CD4-positive, alpha-beta T cell treated with Interleukin-6 for 4 hours (primary cell): ENCODE measurements around the gene ALK.
"Not testable (repeated sequence)": the region's sequence is repeated elsewhere in the genome, so short reads cannot be mapped to it uniquely, and the experiment has no call there.

Source experiments
- DNase-seq: peaks from one replicate; pipeline ENCODE4 v3.0.0-alpha.2; 2020; ENCODE audit warnings: mixed read lengths

The ALK gene

DNA sequence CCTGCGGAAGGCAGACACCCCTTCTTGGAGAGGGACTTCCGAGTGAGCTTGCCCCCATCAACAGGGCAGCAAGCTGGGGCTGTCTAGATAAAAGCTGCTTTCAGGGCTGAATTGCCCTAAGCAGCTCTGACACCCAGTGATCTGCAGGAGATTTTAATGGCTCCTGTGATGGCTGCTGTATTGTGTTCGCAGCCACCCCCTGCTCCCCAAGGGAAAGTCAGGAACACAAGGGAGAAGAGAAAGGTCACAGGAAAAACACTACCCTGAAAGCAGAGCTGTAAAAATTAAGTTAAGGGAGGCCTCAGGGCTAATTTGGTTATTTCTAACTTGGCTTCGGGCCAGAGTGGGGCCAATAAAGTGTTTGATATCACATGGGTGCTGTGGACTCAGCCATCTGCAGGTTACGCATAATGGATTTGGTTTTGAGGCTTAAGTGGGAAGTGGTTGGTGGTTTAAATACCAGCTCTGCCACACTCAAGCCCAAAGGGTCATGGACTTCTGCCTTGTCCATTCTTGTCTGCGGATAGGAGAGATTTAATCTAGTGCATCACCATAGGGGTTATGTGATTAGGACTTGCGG lies 658.6 kb downstream of the ALK start:
- DNase-seq, result no peak

GRCh38 chr2:29261003-29261402 lies 660.4 kb downstream of the ALK start:
- no peak for DNase-seq

DNA sequence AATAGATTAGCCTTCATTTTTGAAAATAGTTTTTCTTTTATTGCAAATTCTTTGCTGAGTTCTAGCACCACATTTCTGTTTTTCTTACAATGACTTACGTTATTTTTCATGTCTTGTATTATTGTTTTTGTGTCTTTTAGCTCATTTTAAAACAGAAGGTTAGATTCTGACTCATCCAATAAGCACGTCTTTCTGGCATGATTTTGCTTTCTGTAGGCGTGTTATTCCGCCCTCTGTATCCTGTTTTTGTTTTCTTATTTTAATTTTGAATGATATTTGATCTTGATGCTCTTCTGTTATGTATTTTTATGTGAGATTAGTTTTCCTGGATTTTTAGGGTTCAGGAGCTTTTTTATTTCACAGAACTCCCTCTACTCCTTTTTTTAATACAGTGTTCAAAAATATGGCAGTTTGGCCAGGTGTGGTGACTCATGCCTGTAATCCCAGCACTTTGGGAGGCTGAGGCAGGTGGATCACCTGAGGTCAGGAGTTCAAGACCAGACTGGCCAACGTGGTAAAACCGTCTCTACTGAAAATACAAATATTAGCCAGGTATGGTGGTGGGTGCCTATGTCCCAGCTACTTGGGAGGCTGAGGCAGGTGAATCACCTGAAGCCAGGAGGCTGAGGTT lies 661.1 kb downstream of the ALK start:
- DNase-seq, result no peak

- no peak for DNase-seq
Observed at GRCh38 chr2:29259221-29259620, 662.2 kb downstream of the ALK start.

GRCh38 chr2:29255004-29255403 lies 666.4 kb downstream of the ALK start:
- no peak for DNase-seq

GRCh38 chr2:29253495-29254275 lies 667.7 kb downstream of the ALK start:
- not testable (repeated sequence) for DNase-seq

GRCh38 chr2:29253026-29253425 lies 668.4 kb downstream of the ALK start:
- DNase-seq, result no peak

DNA sequence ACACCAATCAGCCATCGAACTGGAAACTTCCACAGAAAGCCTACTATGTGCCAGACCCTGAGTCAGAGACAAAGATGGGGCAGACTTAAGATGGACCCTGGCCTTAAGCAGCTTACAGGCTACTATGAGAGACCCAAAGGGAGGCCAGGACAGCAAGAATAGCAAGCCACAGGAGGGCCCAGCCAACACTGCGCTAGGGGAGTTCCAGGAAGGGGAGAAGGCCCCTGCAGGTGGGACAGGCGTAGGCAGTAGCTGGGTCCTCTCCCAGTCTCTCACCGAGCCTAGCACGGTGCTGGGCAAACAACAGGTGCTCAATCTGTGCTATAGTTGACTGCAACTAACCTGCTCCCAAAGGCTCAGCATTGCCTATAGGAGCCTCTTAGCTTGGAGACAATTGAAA lies 670.0 kb downstream of the ALK start:
- no peak for DNase-seq

DNA sequence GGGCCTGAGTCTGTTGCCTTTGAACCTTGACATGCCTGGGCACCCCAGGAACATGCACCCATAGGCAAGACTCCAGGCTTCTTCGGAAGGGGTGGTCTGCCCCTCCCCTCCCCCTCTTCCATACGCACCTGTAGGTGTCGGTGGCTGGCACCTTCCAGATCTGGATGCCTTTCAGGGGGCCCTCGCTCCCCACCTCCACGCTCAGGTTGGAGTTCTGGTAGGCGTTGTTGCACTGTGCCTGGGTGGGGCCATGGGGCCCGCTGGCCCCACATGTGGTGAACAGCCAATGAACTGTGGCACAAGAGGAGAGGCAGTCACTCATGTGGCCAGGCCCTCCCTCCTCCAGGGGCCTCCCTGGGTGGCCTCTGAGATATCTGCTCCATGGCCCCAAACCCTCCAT lies 670.4 kb downstream of the ALK start:
- DNase-seq, result no peak

- DNase-seq, result no peak
Observed at GRCh38 chr2:29249666-29250253, 671.6 kb downstream of the ALK start.

- no peak for DNase-seq
Observed at GRCh38 chr2:29247336-29247914, 674.0 kb downstream of the ALK start.

- DNase-seq, result no peak
Observed at GRCh38 chr2:29246383-29247300, 674.7 kb downstream of the ALK start.

DNA sequence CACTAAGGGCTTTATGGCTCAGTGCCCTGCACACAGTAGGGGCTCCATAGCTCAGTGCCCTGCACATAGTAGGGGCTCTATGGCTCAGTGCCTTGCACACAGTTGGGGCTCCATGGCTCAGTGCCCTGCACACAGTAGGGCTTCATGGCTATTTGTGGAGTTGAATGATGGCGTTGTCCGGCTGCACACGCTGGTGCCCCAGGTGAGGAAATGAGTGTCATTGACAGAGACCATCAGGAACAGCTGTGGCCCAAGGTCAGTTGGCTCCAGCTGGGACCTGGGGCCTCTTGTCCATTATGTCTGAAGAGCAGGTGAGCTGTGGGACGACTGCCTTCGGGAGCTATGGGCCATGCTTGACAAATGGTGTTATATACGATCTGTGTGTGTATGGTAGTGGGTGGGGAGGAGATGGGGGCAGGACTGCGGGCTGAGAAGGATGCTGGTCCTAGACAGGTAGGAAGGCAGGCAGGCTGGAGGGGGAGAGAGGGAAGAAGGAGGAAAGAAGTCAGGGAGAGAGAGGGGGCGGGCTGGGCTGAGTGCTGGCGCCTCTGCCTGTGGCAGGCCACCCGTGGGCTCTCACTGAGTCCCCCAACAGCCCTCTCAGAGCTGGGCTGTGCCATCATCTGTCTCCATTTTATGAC lies 675.5 kb downstream of the ALK start:
- DNase-seq, result no peak

GRCh38 chr2:29245035-29245741 lies 676.2 kb downstream of the ALK start:
- not testable (repeated sequence) for DNase-seq

DNA sequence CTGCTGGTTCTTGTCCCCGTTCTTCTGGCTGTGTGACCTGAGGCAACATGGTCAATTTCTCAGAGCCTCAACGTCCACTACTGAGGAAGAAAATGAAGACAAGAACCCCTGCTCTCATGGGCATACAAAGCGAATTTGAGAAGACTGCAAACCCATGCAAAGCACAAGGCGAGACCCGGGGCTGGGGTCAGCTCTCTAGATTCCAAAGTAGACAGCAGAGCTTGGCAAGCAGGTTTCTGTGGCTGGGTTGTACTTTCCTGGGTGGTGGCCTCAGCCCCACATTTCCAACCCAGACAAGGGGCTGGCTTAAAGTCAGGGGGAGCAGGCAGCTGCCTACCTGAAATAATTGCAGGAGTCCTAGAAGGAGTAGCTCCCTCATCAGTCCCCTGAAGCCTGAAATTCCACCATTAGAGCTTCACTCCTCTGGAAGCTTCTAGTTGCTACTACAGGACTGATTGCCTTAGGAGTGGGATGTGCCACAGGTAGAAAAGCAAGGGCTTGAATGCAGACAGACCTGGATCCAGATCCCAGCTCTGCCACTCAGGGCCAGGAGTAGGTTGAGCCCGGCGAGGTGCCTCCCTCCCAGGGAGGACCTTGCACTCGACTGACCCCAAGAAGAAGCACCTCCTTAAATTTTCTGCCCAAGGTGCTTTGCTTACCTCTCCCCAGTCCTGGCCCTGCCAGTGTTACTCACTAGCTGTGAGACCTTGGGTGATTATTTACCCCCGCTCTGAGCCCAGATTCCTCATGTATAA lies 678.6 kb downstream of the ALK start:
- DNase-seq, result no peak

- DNase-seq, result no peak
Observed at GRCh38 chr2:29241955-29242565, 679.3 kb downstream of the ALK start.

GRCh38 chr2:29241341-29241740 lies 680.0 kb downstream of the ALK start:
- no peak for DNase-seq

DNA sequence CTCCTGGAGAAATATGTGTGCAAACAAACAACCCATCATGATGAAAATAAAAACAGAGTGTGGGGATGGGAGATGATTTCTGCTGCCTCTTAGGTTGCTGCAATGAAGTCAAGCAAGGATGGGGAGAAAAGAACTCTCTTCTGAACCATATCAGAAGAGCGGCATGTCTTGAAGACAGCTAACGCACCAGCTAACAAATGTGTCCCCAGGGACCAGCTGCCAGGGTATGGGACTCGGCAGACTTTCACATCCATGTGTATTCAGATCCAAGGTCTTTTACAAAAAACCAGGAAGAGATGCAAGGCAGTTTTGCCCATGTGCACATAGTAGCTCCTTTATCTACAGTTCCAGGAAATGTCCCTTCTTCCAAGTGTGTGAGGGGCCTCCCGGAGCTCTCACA lies 680.8 kb downstream of the ALK start:
- DNase-seq, result no peak

DNA sequence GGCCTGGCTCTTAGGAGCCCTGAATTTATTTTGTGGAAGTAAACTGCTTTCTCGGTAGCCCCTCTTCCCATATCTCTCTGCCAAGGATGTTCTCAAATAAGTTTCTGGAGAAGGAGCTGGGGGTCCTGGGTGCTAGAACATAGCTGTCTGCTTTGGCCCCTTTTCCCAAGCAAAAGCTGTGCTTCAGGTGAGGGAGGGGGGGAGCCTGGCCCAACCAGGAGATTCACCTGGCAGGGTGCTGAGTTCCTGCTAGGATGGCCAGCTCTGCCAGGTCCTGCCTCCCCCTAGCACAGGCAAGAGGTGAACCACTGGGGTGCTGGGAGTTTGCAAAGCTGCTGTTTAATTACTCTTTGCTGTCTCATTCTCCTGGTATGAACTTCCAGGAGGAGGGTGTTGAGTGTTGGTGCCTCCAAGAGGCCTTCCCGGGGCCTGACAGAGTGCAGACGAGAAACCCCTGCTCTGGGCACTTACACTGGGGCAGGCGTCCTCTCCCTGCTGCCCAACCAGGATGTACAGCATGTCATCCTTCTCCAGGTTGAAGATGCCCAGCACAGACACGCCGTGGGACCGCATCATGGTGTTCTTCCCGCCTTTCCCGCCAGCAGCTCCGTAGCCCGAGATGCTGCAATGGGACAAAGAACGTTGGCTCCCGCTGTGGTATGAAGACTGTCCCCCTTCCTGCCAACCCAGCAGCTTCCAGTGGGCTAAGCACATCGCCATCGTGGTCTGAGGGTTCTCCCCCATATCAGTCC lies 682.0 kb downstream of the ALK start:
- no peak for DNase-seq
